ENCODE data around the gene CXCL13. TPM values are rescaled to one million over a fixed set of nuclear protein-coding genes. Genes with fewer than 3 reads are reported as not detected.
A peak's percentile ranks its signal among the peaks of the same experiment; 100 is the strongest.

Gene CXCL13
- total RNA-seq, 1 experiment from 2014 or later, result not detected

DNA sequence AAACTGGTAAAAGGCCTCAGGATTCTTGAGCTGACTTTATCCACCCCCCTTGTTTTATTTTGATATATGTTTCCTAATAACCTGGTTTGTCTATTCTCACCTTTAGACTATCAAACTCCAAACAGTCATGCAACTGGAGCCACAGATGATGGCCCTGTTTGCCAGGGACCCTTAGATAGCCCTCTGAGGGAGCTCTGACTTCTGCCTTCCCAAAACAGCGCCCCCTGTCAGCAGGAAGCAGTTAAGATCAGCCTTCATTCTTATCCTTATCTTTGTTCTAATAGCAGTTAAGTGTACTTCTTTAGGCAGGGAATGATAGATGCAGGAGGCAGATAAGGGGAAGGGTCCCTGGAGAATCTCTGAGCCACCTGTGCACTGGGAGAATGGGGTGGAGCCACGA lies 27.5 kb upstream of the CXCL13 start:
- H3K27ac Mint-ChIP-seq, result no peak overlapping the region
- peaks cover 34% of the 10 kb centered on the region for H3K9me3 Mint-ChIP-seq
- peak; percentile 51 for ATAC-seq
- no peak overlapping the region for H3K4me3 Mint-ChIP-seq
- peaks cover 9% of the 10 kb centered on the region for H3K36me3 Mint-ChIP-seq
- ChIA-PET CTCF (interaction anchor here (0.6 to 1.5 kb wide), 13 partner anchors 9 to 120 kb away, joined by 3 to 7 read pairs (median 4); no protein-coding TSS in a partner anchor), POLR2A (no interaction called here)
- H3K27me3 Mint-ChIP-seq (ENCODE audit: low read depth), result no peaks in the 10 kb centered on the region; the same call in 1 of the 2 replicates
- peak; percentile 16 for DNase-seq (ENCODE audit: low spot score)
- no peaks in the 10 kb centered on the region for H3K4me1 Mint-ChIP-seq
- TF ChIP-seq, protein P1, sequence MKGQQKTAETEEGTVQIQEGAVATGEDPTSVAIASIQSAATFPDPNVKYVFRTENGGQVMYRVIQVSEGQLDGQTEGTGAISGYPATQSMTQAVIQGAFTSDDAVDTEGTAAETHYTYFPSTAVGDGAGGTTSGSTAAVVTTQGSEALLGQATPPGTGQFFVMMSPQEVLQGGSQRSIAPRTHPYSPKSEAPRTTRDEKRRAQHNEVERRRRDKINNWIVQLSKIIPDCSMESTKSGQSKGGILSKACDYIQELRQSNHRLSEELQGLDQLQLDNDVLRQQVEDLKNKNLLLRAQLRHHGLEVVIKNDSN (CRISPR knock-in tag; IDR thresholded peaks at IDR 0.05), result no peak
- TF ChIP-seq NR1H2 (CRISPR knock-in tag; IDR thresholded peaks at IDR 0.05) (no peak), OVOL2 (CRISPR knock-in tag; IDR thresholded peaks at IDR 0.05; ENCODE audit: borderline replicate concordance) (no peak), ZNF263 (CRISPR knock-in tag; IDR thresholded peaks at IDR 0.05; ENCODE audit: low read depth) (no peak), CREM (CRISPR knock-in tag; IDR thresholded peaks at IDR 0.05) (no peak), JUN (CRISPR knock-in tag; IDR thresholded peaks at IDR 0.05) (no peak), SP1 (CRISPR knock-in tag; conservative IDR thresholded peaks at IDR 0.05) (no peak), ZNF396 (CRISPR knock-in tag; IDR thresholded peaks at IDR 0.05; ENCODE audit: borderline replicate concordance) (no peak), NFYB (CRISPR knock-in tag; conservative IDR thresholded peaks at IDR 0.05; ENCODE audit: low read depth) (no peak), ETV6 (CRISPR knock-in tag; IDR thresholded peaks at IDR 0.05) (no peak), HMGA2 (CRISPR knock-in tag; IDR thresholded peaks at IDR 0.05) (no peak), CREB1 (CRISPR knock-in tag; IDR thresholded peaks at IDR 0.05) (no peak), SOX15 (CRISPR knock-in tag; IDR thresholded peaks at IDR 0.05) (no peak), NFE2L1 (CRISPR knock-in tag; IDR thresholded peaks at IDR 0.05) (no peak), ZNF232 (CRISPR knock-in tag; IDR thresholded peaks at IDR 0.05) (no peak), ZNF219 (CRISPR knock-in tag; IDR thresholded peaks at IDR 0.05; ENCODE audit: borderline replicate concordance) (no peak)
- TF ChIP-seq, protein P2, sequence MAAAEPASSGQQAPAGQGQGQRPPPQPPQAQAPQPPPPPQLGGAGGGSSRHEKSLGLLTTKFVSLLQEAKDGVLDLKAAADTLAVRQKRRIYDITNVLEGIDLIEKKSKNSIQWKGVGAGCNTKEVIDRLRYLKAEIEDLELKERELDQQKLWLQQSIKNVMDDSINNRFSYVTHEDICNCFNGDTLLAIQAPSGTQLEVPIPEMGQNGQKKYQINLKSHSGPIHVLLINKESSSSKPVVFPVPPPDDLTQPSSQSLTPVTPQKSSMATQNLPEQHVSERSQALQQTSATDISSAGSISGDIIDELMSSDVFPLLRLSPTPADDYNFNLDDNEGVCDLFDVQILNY (CRISPR knock-in tag; IDR thresholded peaks at IDR 0.05), result no peak
- TF ChIP-seq, protein P3, sequence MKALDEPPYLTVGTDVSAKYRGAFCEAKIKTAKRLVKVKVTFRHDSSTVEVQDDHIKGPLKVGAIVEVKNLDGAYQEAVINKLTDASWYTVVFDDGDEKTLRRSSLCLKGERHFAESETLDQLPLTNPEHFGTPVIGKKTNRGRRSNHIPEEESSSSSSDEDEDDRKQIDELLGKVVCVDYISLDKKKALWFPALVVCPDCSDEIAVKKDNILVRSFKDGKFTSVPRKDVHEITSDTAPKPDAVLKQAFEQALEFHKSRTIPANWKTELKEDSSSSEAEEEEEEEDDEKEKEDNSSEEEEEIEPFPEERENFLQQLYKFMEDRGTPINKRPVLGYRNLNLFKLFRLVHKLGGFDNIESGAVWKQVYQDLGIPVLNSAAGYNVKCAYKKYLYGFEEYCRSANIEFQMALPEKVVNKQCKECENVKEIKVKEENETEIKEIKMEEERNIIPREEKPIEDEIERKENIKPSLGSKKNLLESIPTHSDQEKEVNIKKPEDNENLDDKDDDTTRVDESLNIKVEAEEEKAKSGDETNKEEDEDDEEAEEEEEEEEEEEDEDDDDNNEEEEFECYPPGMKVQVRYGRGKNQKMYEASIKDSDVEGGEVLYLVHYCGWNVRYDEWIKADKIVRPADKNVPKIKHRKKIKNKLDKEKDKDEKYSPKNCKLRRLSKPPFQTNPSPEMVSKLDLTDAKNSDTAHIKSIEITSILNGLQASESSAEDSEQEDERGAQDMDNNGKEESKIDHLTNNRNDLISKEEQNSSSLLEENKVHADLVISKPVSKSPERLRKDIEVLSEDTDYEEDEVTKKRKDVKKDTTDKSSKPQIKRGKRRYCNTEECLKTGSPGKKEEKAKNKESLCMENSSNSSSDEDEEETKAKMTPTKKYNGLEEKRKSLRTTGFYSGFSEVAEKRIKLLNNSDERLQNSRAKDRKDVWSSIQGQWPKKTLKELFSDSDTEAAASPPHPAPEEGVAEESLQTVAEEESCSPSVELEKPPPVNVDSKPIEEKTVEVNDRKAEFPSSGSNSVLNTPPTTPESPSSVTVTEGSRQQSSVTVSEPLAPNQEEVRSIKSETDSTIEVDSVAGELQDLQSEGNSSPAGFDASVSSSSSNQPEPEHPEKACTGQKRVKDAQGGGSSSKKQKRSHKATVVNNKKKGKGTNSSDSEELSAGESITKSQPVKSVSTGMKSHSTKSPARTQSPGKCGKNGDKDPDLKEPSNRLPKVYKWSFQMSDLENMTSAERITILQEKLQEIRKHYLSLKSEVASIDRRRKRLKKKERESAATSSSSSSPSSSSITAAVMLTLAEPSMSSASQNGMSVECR (CRISPR knock-in tag; IDR thresholded peaks at IDR 0.05; ENCODE audit: borderline replicate concordance), result no peak
- TF ChIP-seq, protein P4, sequence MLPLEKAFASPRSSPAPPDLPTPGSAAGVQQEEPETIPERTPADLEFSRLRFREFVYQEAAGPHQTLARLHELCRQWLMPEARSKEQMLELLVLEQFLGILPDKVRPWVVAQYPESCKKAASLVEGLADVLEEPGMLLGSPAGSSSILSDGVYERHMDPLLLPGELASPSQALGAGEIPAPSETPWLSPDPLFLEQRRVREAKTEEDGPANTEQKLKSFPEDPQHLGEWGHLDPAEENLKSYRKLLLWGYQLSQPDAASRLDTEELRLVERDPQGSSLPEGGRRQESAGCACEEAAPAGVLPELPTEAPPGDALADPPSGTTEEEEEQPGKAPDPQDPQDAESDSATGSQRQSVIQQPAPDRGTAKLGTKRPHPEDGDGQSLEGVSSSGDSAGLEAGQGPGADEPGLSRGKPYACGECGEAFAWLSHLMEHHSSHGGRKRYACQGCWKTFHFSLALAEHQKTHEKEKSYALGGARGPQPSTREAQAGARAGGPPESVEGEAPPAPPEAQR (CRISPR knock-in tag; IDR thresholded peaks at IDR 0.05), result no peak

DNA sequence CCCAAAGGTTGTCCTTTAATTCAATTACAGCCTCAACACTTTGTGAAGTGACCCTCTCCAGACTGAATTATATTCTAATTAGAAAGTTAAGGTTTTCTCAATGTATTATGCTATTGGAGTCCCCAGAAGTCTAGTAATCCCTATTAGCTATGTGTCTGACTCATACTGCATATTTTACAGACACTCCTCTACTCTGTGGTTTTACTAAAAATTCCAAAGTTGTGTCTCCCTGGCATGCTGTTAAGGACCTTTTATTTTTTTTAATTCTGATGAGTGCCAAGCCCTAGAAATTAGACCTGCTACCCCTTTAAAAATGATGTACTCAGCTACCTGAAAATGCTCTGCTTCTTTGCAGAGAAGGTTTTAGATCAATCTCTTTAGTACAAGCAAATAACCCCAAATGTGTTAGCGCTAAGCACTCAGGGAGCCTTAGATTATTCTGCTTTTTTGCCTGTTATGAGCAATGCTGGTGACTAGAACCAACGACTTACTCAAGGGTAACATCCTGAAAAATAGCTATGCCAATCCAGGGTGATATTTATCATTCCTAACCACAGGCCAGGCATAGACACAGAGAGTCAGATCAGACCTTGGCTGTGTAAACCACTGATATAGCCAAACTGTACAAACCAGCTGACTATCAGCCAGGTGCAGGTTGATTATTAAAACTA lies 26.1 kb upstream of the CXCL13 start:
- H3K4me3 Mint-ChIP-seq, result no peak overlapping the region
- H3K27me3 Mint-ChIP-seq (ENCODE audit: low read depth), result no peaks in the 10 kb centered on the region; the same call in 1 of the 2 replicates
- H3K36me3 Mint-ChIP-seq, result peaks cover 9% of the 10 kb centered on the region
- CTCF ChIA-PET, result interaction anchor here (0.5 to 1.0 kb wide), 2 partner anchors 12 to 22 kb away, joined by 4 read pairs; no protein-coding TSS in a partner anchor
- H3K9me3 Mint-ChIP-seq, result peaks cover 33% of the 10 kb centered on the region
- ATAC-seq (no peak), DNase-seq (ENCODE audit: low spot score) (no peak)
- H3K4me1 Mint-ChIP-seq, result no peaks in the 10 kb centered on the region
- no peak overlapping the region for H3K27ac Mint-ChIP-seq
- POLR2A ChIA-PET, result no interaction called here
- no peak for TF ChIP-seq ZBTB21 (CRISPR knock-in tag; IDR thresholded peaks at IDR 0.05; ENCODE audit: borderline replicate concordance)
- no peak for TF ChIP-seq ZNF219 (CRISPR knock-in tag; IDR thresholded peaks at IDR 0.05; ENCODE audit: borderline replicate concordance)
- no peak for TF ChIP-seq ZNF317 (CRISPR knock-in tag; IDR thresholded peaks at IDR 0.05; ENCODE audit: borderline replicate concordance, low read depth)
- TF ChIP-seq GTF2I (CRISPR knock-in tag; conservative IDR thresholded peaks at IDR 0.05), result no peak
- TF ChIP-seq, protein P3 (CRISPR knock-in tag; IDR thresholded peaks at IDR 0.05; ENCODE audit: borderline replicate concordance), result no peak
- TF ChIP-seq JAZF1 (CRISPR knock-in tag; IDR thresholded peaks at IDR 0.05), result no peak
